Gastroesophageal sphincter (tissue), 4 donors: ENCODE results near the gene PDE4B. TPM values are rescaled to one million over a fixed set of nuclear protein-coding genes. Genes with fewer than 3 reads are reported as not detected.
"Not testable (repeated sequence)": the region's sequence is repeated elsewhere in the genome, so short reads cannot be mapped to it uniquely, and the experiment has no call there.

Experiments used
- ATAC-seq: fragments of 150-250 bp; one replicate; pipeline ENCODE4 v1.9.1; 2016; ENCODE audit warnings: mild to moderate bottlenecking, moderate library complexity
- H3K27ac ChIP-seq, 4 donors: fragments of 200-600 bp; sonication (generic) in 3 of 4; 1 replicate in 3 of 4; 2 replicates in 1 of 4; pipeline ENCODE4 v1.5.1; 2016 to 2019
- H3K27me3 ChIP-seq: fragments of 200-600 bp; sonication (generic); one replicate; pipeline ENCODE4 v1.5.1; 2019
- H3K36me3 ChIP-seq, 2 donors: fragments of 200-600 bp; sonication (generic); one replicate each; pipeline ENCODE4 v1.5.1; 2019; ENCODE audit warnings: control low read depth in 1 of 2
- H3K4me1 ChIP-seq, 3 donors: fragments of 200-600 bp; sonication (generic); 1 replicate in 2 of 3; 2 replicates in 1 of 3; pipeline ENCODE4 v1.5.1; 2016 to 2019; ENCODE audit warnings: control low read depth in 2 of 3
- H3K4me3 ChIP-seq, 2 donors: fragments of 200-600 bp; sonication (generic); one replicate each; pipeline ENCODE4 v1.5.1; 2019; ENCODE audit warnings: mild to moderate bottlenecking in 1 of 2, moderate library complexity in 1 of 2
- H3K9me3 ChIP-seq, 3 donors: fragments of 200-600 bp; sonication (generic); one replicate each; pipeline ENCODE4 v1.5.1; 2017 to 2019; ENCODE audit warnings: control low read depth in 2 of 3
- CTCF ChIP-seq, 4 experiments: fragments of 200-600 bp in 2 of 4; fragments of 450-650 bp in 2 of 4; sonication (generic) in 1 of 4; IDR thresholded peaks; one replicate each; pipeline ENCODE4 v1.5.1; 2017 to 2019; ENCODE audit warnings: antibody characterized with exemption in 4 of 4, mild to moderate bottlenecking in 2 of 4, moderate library complexity in 2 of 4
- EP300 ChIP-seq: sonication (generic); formaldehyde crosslinking; IDR thresholded peaks from one replicate; pipeline ENCODE4 v1.6.1; 2017; ENCODE audit warnings: antibody characterized with exemption, mild to moderate bottlenecking
- POLR2A ChIP-seq, 2 donors: fragments of 450-650 bp; IDR thresholded peaks; one replicate each; pipeline ENCODE4 v1.6.1; 2017; ENCODE audit warnings: antibody characterized with exemption in 2 of 2, mild to moderate bottlenecking in 2 of 2, moderate library complexity in 1 of 2
- POLR2AphosphoS5 ChIP-seq: sonication (generic); formaldehyde crosslinking; IDR thresholded peaks from one replicate; pipeline ENCODE4 v1.6.1; 2017; ENCODE audit warnings: antibody characterized with exemption
- WGBS, 2 donors: methylation state at CpG; one replicate each; pipeline ENCODE4 v1.1.5; 2018; ENCODE audit warnings: low coverage in 1 of 2; 5-methylcytosine and 5-hydroxymethylcytosine counted together
- total RNA-seq, 4 donors: library from RNA; depleted of rRNA; stranded (reverse); fragments of >200 nt; gene quantifications; one replicate each; pipeline ENCODE4 v1.1.0, GENCODE V29; 2016

PDE4B gene
- total RNA-seq, 4 donors from 2014 or later = 5.9 to 16.2 (median 8.8) TPM

GRCh38 chr1:66048011-66048410 lies 255.3 kb downstream of the PDE4B start:
- WGBS, 2 donors = 34 to 75% methylated on average over 2 of the region's 2 CpGs
- no peaks in the 10 kb centered on the region for H3K27me3 ChIP-seq

GRCh38 chr1:66050123-66050522 lies 257.4 kb downstream of the PDE4B start:
- Histone ChIP-seq H3K36me3 (no peaks in the 10 kb centered on the region), H3K27me3 (no peaks in the 10 kb centered on the region), H3K4me3 (no peak overlapping the region), H3K27ac (no peak overlapping the region), H3K9me3 (no peaks in the 10 kb centered on the region), H3K4me1 (no peaks in the 10 kb centered on the region)
- WGBS, 2 donors = 69 to 78% methylated on average over 1 of the region's 1 CpG
- ATAC-seq = no peak
- TF ChIP-seq POLR2A (IDR thresholded peaks at IDR 0.05) = no peak
- TF ChIP-seq EP300 = no peak
- no peak for TF ChIP-seq CTCF (IDR thresholded peaks at IDR 0.05)
- TF ChIP-seq POLR2AphosphoS5 = no peak

More at GRCh38 chr1:66048011-66048410, 255.3 kb downstream of the PDE4B start:
- Histone ChIP-seq H3K27ac (no peak overlapping the region), H3K4me3 (no peak overlapping the region), H3K9me3 (no peaks in the 10 kb centered on the region), H3K36me3 (no peaks in the 10 kb centered on the region), H3K4me1 (no peaks in the 10 kb centered on the region)
- ATAC-seq = no peak
- TF ChIP-seq POLR2AphosphoS5 = no peak
- TF ChIP-seq POLR2A (IDR thresholded peaks at IDR 0.05) = no peak
- TF ChIP-seq CTCF (IDR thresholded peaks at IDR 0.05) = no peak
- TF ChIP-seq EP300 = no peak

GRCh38 chr1:66050633-66051032 lies 257.9 kb downstream of the PDE4B start:
- no peaks in the 10 kb centered on the region for H3K36me3 ChIP-seq
- WGBS, 2 donors = 60 to 69% methylated on average over 4 of the region's 4 CpGs
- H3K4me3 ChIP-seq = no peak overlapping the region
- H3K27me3 ChIP-seq = no peaks in the 10 kb centered on the region
- TF ChIP-seq CTCF (IDR thresholded peaks at IDR 0.05) (no peak), POLR2A (IDR thresholded peaks at IDR 0.05) (no peak)
- ATAC-seq = no peak
- no peak overlapping the region for H3K27ac ChIP-seq
- no peaks in the 10 kb centered on the region for H3K9me3 ChIP-seq
- H3K4me1 ChIP-seq = no peaks in the 10 kb centered on the region

GRCh38 chr1:66055092-66055491 lies 262.4 kb downstream of the PDE4B start:
- no peaks in the 10 kb centered on the region for H3K9me3 ChIP-seq
- no peak overlapping the region for H3K27ac ChIP-seq
- H3K4me3 ChIP-seq = no peak overlapping the region
- no peak for ATAC-seq
- H3K27me3 ChIP-seq = no peaks in the 10 kb centered on the region
- H3K4me1 ChIP-seq = no peaks in the 10 kb centered on the region
- WGBS, 2 donors = 82 to 90% methylated on average over 2 to 3 of the region's 3 CpGs
- no peaks in the 10 kb centered on the region for H3K36me3 ChIP-seq
- TF ChIP-seq POLR2AphosphoS5 = no peak
- TF ChIP-seq POLR2A (IDR thresholded peaks at IDR 0.05) = no peak
- TF ChIP-seq EP300 = no peak

DNA sequence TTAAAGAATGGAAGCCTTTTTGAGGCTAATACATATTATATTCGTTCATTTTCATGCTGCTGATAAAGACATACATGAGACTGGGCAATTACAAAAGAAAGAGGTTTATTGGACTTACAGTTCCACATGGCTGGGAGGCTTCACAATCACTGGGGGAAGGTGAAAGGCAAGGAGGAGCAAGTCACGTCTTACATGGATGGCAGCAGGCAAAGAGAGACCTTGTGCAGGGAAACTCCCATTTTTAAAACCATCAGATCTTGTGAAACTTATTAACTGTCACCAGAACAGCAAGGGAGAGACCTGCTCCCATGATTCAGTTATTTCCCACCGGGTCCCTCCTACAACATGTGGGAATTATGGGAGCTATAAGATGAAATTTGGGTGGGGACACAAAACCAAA lies 264.8 kb downstream of the PDE4B start:
- not testable (repeated sequence) for H3K27me3 ChIP-seq, H3K9me3 ChIP-seq, H3K4me3 ChIP-seq, ATAC-seq, H3K36me3 ChIP-seq, H3K27ac ChIP-seq, H3K4me1 ChIP-seq
- 43 to 61% methylated on average over 1 to 2 of the region's 3 CpGs for WGBS, 2 donors

DNA sequence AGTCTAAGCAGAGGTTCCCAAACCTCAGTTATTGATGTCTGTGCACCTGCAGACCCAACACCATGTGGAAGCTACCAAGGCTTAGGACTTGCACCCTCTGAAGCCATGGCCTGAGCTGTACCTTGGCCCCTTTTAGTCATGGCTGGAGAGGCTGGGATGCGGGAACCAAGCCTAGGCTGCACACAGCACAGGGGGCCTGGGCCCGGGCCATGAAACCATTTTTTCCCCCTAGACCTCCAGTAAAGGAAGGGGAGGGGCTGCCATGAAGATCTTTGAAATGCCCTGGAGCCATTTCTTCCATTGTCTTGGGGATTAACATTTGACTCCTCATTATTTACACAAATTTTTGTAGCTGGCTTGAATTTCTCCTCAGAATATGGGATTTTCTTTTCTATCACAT lies 265.9 kb downstream of the PDE4B start:
- WGBS, 2 donors = 60% methylated on average over 1 of the region's 2 CpGs; no CpG with 5 or more reads in 1 of the 2 donors
- no peak overlapping the region for H3K4me3 ChIP-seq
- no peak overlapping the region for H3K27ac ChIP-seq
- H3K36me3 ChIP-seq = no peaks in the 10 kb centered on the region
- no peaks in the 10 kb centered on the region for H3K4me1 ChIP-seq
- no peaks in the 10 kb centered on the region for H3K9me3 ChIP-seq
- no peak for ATAC-seq
- H3K27me3 ChIP-seq = no peaks in the 10 kb centered on the region
- TF ChIP-seq POLR2A (IDR thresholded peaks at IDR 0.05) (no peak), CTCF (IDR thresholded peaks at IDR 0.05) (no peak), POLR2AphosphoS5 (no peak), EP300 (no peak)

- H3K27me3 ChIP-seq, H3K36me3 ChIP-seq, H3K27ac ChIP-seq, H3K4me1 ChIP-seq, H3K9me3 ChIP-seq, ATAC-seq, H3K4me3 ChIP-seq: not testable (repeated sequence)
- WGBS, 2 donors = 90 to 94% methylated on average over 2 to 3 of the region's 4 CpGs
Measured at GRCh38 chr1:66067219-66067618, 274.5 kb downstream of the PDE4B start.
